Middle frontal gyrus (tissue), 1 donor: ENCODE results near the gene AXIN1.
"Not testable (repeated sequence)": the region's sequence is repeated elsewhere in the genome, so short reads cannot be mapped to it uniquely, and the experiment has no call there.

Experiments
- DNase-seq: peaks from one replicate; pipeline ENCODE4 v3.0.0-alpha.2; 2015; ENCODE audit warnings: low spot score; ENCODE audit errors: extremely low spot score

The AXIN1 gene, protein sequence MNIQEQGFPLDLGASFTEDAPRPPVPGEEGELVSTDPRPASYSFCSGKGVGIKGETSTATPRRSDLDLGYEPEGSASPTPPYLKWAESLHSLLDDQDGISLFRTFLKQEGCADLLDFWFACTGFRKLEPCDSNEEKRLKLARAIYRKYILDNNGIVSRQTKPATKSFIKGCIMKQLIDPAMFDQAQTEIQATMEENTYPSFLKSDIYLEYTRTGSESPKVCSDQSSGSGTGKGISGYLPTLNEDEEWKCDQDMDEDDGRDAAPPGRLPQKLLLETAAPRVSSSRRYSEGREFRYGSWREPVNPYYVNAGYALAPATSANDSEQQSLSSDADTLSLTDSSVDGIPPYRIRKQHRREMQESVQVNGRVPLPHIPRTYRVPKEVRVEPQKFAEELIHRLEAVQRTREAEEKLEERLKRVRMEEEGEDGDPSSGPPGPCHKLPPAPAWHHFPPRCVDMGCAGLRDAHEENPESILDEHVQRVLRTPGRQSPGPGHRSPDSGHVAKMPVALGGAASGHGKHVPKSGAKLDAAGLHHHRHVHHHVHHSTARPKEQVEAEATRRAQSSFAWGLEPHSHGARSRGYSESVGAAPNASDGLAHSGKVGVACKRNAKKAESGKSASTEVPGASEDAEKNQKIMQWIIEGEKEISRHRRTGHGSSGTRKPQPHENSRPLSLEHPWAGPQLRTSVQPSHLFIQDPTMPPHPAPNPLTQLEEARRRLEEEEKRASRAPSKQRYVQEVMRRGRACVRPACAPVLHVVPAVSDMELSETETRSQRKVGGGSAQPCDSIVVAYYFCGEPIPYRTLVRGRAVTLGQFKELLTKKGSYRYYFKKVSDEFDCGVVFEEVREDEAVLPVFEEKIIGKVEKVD

DNA sequence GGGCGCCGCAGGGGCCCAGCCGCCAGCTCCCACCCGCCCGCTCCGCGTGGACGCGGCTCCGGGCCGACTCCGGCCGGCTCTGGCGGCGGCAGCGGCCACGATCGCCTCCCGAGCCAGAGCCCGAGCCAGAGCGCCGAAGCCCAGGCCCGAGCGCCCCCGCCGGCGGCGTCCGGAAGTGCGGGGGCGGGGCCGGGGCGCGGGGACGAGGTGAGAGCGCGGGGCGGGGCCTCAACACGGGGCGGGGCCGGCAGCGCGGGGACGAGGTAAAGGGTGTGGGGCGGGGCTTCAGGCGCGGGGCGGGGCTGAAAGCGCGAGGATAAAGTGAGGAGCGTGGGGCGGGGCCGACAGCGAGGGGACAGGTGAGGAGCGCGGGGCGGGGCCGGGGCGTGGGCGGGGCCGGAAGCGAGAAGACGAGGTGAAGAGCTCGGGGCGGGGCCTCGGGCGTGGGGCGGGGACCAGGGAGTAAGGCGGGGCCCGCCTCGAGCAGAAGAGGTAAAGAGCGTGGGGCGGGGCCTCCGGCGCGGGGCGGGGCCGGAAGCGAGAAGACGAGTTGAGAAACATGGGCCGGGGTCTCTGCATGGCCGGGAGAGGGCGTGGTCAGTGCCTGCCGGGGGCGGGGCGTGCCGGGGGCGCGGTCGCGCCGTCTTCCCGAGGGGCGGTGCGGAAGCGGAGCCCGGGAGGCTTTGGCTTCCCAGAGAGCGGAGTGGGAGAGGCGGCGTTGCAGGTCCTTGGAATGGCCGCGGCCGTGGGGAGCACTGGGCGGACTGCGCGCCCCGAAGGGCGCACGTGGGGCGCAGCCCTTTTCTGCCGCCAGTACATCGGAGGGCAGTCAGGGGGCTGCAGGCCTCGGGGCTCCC is at the start of gene AXIN1:
TSS of gene AXIN1 (minus strand) at position 177 of the 857 bp plus-strand sequence. CDS start 5,698 bp downstream, outside the sequence.
- DNase-seq = peak; percentile 79

DNA sequence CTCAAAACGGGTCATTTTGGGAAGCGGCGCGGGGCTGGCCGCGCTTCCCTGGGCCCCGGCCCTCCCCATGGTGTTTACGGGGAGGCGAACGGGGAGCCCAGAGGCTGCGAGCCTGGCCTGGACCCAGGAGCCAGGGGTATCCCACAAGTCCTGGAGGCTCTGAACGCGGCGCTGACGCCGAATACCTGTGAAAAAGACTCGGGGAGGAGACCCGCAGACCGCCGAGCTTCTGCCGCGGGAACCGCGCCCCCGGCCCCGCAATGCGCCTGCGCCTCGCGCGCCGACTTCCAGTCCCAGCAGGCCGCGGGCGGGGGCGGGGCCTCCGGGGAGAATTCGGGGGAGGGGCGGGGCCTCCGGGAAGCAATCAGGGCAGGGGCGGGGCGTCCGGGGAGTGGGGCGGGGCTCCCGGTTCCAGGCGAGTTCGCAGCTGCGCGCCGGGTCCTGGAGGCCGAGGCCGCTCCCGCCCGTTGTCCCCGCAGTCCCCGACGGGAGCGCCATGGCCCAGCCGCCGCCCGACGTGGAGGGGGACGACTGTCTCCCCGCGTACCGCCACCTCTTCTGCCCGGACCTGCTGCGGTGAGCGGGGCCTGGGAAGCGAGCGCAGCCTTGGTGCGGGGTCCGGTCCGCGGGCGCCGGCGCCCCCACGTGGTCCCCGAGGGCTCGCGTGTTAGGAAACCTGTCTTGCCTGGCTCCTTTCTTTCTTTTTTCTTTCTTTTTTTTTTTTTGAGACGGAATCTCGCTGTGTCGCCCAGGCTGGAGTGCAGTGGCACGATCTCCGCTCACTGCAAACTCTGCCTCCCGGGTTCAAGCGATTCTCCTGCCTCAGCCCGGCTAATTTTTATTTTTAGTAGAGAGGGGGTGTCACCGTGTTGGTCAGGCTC is 49.2 kb upstream of the AXIN1 start, which contains the start of gene DECR2:
TSS of gene DECR2 (plus strand) at position 418 of the 881 bp plus-strand sequence. CDS start at position 497, 79 bp downstream.
- peak; percentile 78 for DNase-seq

DNA sequence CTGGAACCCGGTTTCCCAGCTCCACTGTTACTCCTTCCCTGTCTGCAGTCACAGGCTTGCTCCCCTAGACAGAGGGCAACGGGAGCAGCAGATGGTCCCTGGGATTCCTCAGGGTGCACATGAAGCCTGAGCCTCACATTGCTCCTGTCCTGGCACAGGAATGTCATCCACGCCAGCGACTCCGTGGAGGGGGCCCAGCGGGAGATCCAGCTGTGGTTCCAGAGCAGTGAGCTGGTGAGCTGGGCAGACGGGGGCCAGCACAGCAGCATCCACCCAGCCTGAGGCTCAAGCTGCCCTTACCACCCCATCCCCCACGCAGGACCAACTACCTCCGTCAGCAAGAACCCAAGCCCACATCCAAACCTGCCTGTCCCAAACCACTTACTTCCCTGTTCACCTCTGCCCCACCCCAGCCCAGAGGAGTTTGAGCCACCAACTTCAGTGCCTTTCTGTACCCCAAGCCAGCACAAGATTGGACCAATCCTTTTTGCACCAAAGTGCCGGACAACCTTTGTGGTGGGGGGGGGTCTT is 47.6 kb upstream of the AXIN1 start:
- no peak for DNase-seq

DNA sequence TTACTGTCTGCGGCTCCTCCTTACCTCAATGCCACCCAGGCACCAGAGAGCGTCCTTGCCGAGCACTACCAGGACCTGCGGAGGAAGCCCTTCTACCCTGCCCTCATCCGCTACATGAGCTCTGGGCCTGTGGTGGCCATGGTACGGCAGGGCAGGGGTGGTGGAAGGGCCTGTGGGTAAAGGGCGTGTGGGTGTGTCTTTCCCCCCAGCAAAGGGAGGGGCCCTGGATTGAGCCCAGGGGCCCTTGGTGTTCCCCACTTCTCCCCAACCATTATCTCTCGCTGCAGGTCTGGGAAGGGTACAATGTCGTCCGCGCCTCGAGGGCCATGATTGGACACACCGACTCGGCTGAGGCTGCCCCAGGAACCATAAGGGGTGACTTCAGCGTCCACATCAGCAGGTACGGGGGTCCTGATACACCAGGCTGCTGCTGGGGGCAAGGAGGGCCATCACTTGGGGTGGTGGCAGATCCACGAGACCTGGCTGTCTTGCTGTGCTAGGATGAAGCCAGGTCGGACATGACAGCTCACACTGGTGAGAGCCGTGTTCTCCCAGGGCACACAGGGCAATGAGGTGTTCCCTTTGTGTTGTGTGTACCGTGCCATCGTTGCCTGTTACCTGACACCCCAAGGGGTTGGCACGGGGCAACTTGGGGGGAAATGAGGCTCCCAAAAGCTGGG is 47.0 kb upstream of the AXIN1 start:
- DNase-seq = no peak

DNA sequence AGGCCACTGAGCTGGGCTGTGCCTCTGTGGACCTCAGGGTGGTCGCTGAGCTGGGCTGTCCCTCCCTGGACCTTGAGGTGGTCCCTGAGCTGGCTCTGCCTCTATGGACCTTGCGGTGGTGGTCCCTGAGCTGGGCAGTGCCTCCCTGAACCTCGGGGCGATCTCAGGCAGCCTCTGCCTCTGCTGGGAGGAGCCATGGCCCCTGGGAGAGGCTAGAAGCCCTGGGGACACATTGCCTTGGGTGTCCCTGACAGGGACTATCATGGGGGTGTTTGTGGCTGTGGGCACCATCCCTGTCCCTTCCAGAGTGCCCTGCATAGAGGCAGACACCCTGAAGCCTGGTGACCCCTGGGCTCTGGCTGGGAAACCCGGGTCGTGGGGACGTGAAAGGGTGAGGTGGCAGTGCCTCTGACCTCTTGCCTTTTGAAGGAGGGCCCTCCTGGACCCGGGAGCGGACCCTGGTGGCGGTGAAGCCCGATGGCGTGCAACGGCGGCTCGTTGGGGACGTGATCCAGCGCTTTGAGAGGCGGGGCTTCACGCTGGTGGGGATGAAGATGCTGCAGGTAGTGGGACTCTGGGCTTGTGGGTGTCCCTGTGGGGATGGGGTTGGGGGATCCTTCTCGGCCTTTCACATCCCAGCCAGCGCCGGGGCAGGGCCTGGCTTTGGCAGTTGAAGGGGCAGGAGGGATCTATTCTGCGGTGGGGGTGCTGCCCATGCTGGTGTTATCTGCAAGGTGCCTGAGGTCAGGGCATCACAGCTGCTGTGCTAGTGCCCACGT is 46.2 kb upstream of the AXIN1 start:
- DNase-seq = no peak

DNA sequence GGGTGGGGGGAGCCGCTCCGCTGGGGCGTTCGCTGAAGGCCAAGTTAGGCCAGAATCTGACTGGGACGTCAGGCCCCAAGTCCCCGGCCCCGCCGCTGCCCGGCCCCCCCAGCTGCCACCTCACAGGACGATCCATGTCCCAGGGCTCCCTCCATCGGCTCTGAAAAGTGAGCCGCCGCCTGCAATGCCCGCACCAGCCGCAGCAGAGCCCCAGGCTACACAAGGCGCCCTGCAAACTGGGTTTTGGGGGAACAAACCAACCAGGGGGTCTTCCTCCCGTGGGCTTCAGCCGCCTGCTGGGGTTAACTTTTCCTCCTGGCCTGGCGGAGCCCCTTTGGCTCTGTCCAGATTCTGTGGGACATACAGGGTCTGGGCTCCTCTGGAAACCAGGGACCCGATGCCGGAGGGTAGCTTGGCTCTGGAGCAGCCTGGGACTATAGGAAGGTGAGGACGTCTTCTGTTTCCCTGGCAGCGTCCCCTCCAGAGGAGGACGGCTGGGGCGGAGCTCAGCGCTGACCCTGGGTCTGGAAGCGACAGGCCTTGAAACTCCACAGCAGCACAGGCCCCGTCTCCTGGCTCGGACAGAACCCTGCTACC is 45.3 kb upstream of the AXIN1 start:
- no peak for DNase-seq

DNA sequence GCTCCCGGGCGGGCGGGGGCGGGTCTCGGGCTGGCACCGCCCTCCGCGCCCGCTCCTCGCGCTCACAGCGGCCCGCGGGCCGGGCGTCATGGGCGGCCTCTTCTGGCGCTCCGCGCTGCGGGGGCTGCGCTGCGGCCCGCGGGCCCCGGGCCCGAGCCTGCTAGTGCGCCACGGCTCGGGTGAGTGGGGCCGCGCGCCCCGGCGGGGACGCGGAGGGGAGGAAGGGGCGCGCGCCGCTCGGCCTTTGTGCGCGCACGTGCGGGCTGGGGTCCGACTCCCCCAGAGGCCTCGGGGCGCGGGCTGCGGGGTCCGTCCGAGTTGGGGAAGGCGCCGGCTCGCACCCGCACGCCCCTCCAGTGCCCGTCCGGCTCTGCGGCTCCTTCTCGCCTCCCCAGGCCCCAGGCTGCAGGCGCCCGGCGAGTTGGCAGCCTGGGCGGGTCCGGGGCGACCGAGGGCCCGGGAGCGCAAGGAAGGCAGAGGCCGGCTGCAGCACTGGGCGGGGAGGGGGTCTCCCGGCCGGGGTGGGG is 44.7 kb upstream of the AXIN1 start, which contains the start of gene NME4:
TSS of gene NME4 (plus strand) at position 65 of the 527 bp plus-strand sequence. CDS start at position 89, 24 bp downstream.
- DNase-seq = no peak

DNA sequence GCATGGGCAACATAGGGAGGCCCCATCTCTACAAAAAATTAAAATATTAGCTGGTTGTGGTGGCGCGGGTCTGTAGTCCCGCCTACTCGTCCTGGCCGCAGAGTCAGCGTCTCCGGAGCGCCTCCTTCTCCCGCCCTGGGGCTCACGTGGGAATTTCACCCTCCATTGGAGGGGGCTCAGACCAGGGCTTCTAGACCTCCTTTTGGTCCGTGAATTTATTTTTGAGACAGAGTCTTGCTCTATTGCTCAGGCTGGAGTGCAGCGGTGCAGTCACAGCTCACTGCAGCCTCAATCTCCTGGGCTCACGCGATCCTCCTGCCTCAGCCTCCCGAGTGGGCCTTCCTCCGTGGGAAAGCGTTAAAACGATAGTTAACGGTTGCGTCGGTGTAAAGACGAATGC is 44.1 kb upstream of the AXIN1 start:
- no peak for DNase-seq

DNA sequence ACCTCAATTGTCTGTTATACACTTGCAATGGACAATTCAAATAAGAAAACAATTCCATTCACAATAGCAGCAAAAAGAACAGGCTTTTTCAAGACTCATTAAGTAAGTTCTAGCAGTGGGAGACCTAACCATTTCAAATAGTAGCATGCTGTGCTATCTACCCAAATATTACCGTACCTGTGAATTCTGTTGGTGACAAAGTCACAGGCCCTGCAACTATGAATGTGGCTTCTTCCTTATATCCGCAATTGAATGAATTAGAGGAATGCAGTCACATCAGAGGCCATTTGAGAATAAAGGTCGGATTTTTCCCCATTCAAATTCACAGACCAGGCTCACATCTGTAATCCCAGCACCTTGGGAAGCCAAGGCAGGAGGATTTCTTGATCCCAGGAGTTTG is 43.7 kb upstream of the AXIN1 start:
- no peak for DNase-seq

DNA sequence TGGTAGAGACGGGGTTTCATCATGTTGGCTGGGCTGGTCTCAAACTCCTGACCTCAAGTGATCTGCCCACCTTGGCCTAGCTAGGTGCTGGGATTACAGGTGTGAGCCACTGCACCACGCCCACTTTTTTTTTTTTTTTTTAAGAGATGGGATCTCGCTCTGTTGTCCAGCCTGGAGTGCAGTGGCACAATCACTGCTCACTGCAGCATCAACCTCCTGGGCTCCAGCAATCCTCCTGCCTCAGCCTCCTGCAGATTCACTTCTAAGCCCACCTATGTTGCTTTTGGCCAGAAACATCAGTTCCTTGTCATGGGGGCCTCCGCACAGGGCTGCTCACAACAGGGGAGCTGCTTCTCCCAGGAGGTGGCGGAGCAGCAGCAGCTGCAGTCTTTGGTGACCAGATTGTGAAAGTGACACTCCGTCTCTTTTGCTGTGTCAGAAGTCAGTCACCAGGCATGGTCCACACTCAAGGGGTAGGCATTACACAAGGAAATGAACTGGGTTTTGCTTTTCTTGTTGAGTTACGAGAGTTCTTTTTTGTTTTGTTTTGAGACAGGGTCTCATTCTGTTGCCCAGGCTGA is 40.0 kb upstream of the AXIN1 start:
- DNase-seq = no peak

DNA sequence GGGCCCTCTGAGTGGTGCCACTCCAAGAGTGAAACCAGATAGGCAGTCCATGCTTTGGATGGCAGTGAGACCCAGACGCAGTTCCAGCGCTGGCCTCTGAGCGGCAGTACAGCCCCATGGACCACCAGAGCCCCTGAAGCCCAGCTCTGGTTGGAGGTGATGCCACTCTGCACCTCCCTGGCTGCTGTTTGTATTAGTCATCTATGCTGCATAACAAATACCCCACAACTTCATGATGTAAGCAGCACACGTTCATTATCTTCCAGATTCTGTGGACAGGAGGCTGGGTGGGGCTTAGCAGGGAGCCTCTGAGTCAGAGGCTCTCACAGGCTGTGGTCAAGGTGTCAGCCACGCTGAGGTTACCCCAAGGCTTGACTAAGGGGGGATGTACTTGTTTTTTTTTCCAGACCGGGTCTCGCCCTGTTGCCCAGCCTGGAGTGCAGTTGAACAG is 39.4 kb upstream of the AXIN1 start:
- no peak for DNase-seq

DNA sequence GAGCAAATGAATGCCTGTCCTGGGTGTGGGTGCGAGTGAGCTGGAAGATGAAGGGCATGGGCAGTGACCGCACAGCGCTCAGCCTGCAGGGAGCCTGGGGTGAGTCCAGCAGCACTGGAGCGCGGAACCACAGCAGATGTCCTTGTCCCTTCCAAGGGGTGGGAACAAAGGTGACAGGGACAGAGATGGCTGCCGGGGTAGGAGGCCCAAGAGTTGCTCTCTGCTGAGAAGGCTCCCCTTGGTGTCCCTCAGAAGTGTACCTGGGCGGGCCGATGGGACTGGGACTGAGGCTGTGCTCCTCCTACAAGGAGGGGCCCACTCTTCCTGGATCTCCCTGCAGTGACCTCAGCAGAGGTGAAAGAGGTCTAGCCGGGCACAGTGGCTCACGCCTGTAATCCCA is 36.8 kb upstream of the AXIN1 start:
- no peak for DNase-seq

DNA sequence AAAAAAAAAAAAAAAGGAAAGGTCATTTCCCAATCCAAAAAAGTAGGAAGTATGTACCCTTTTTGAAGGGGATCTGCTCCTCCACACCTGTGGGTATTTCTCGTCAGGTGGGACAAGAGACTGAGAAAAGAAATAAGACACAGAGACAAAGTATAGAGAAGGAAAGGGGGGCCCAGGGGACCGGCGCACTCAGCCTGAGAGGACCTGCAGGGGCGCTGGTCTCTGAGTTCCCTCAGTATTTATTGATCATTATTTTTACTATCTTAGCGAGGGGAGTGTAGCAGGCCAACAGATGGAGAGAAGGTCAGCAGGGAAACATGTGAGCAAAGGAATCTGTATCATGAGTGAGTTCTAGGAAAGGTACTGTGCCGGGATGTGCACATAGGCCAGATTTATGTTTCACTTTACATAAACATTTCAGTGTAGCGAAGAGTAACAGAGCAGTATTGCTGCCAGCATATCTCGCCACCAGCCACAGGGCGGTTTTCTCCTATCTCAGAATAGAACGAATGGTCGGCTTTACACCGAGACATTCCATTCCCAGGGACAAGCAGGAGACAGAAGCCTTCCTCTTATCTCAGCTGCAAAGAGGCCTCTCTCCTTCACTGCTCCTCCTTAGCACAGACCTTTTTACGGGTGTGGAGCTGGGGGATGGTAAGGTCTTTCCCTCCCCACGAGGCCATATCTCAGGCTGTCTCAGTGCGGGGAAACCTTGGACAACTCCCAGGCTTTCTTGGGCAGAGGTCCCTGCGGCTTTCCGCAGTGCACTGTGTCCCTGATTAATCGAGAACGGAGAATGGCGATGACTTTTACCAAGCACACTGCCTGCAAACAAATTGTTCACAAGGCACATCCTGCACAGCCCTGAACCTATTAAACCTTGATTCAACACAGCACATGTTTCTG is 35.5 kb upstream of the AXIN1 start:
- not testable (repeated sequence) for DNase-seq

DNA sequence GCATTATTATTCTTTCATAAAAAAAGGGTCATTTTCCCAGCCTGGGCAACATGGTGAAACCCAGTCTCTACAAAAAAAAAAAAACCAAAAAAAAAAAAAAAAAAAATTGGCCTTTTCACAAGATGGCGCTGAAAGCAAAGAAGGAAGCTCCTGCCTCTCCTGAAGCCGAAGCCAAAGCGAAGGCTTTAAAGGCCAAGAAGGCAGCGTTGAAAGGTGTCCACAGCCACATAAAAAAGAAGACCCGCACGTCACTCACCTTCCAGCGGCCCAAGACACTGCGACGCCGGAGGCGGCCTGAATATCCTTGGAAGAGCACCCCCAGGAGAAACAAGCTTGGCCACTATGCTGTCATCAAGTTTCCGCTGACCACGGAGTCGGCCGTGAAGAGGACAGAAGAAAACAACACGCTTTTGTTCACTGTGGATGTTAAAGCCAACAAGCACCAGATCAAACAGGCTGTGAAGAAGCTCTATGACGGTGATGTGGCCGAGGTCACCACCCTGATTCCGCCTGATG is 34.2 kb upstream of the AXIN1 start:
- DNase-seq = no peak

DNA sequence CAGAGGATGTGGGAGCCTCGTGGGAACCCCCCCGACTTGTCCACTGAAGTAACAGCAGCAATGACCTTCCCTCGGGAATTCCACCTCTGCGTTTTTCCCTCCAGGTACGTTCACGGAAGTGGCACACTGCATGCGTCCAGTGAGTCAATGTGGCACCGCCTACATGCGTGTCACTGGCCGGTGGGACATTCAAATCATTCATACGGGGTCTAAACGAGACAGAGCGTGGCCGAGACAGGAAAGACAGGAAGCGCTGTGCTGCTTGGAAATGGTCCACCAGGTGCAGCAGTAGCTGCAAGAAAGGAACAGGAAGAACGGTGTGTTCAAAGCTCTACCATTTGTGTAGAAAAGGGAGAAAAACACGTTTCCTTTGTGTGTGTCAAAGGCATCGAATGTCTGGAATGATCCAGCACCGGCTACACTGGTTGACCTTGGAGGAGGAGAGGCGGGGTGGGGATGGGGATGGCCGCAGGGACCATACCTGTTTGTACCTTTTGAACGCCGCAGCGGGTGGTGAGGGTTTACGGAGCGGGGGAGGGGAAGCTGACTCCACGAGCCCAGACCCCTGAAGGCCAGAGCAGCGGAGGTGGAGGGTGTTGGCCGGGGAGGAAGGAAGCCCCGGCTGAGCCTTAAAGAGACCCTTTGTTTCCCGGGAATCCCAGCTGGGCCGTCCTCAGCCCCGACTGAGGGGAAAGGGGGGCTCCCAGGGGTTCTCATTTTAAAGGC is 31.0 kb upstream of the AXIN1 start:
- no peak for DNase-seq
